ENCODE results near the gene GMPR. TPM values are rescaled to one million over a fixed set of nuclear protein-coding genes. Genes with fewer than 3 reads are reported as not detected.

GMPR gene
- total and polyA plus RNA-seq, 10 of the 15 experiments (the other 5 are each of a cell fraction or from before 2014, with no cell fraction given), result 0.15 to 1.8 (median 0.49) TPM; not detected in 1

- TF ChIP-seq NRF1 (conservative IDR thresholded peaks at IDR 0.05; ENCODE audit: low read depth, low read length) (no peak), EED (IDR thresholded peaks at IDR 0.05; ENCODE audit: low read depth) (0 out of 2 replicates have a peak, but pooled peaks have one; percentile 50)
Observed at GRCh38 chr6:16236631-16237199, 1.7 kb upstream of the GMPR start (continued).

GRCh38 chr6:16237242-16237641 is 1.1 kb upstream of the GMPR start:
- Histone ChIP-seq H4K20me1 (ENCODE audit: control insufficient read depth, insufficient read depth) (no peaks in the 10 kb centered on the region; the same call in 1 of the 2 replicates), H3K36me3 (ENCODE audit: control insufficient read depth in 2 of 2, insufficient read depth in 2 of 2, low read length in 1 of 2) (no peaks in the 10 kb centered on the region), H2AFZ (ENCODE audit: control insufficient read depth, low read depth, low read length) (no peak overlapping the region), H3K4me1 (ENCODE audit: control insufficient read depth, insufficient read depth, low read length) (peaks cover 24% of the 10 kb centered on the region), H3K27ac (ENCODE audit: control insufficient read depth, insufficient read depth) (no peak overlapping the region), H3K4me3 (no peak overlapping the region), H3K4me2 (ENCODE audit: control insufficient read depth, insufficient read depth) (peak overlapping the region; percentile 69), H3K9ac (ENCODE audit: control insufficient read depth, insufficient read depth, low read length) (no peak overlapping the region), H3K79me2 (ENCODE audit: control insufficient read depth, insufficient read depth, low read length) (no peaks in the 10 kb centered on the region), H3K9me3 (replicated peaks; ENCODE audit: control insufficient read depth, insufficient read depth, low read length) (no peaks in the 10 kb centered on the region; the same call in 2 of the 3 replicates), H3K27me3 (replicated peaks in 1 of 2; ENCODE audit: control insufficient read depth in 2 of 2, insufficient read depth in 2 of 2, low read length in 1 of 2) (peaks cover 1 to 5% of the 10 kb centered on the region in 2 experiments; a peak in 3 of 4 replicates)
- TF ChIP-seq CHD2 (IDR thresholded peaks at IDR 0.05; ENCODE audit: borderline replicate concordance, low read depth, low read length) (no peak), NFIC (IDR thresholded peaks at IDR 0.05; ENCODE audit: low read depth, low read length) (no peak), MXI1 (IDR thresholded peaks at IDR 0.05; ENCODE audit: low read depth, low read length) (no peak), CBX5 (IDR thresholded peaks at IDR 0.05; ENCODE audit: low read depth) (no peak), ZNF217 (IDR thresholded peaks at IDR 0.05) (no peak), PAX8 (IDR thresholded peaks at IDR 0.05) (no peak), HCFC1 (IDR thresholded peaks at IDR 0.05; ENCODE audit: low read length) (no peak), MEF2A (IDR thresholded peaks at IDR 0.05; ENCODE audit: insufficient read depth, low read depth, low read length) (no peak), CEBPB (IDR thresholded peaks at IDR 0.05; ENCODE audit: borderline replicate concordance in 1 of 2, low read depth in 2 of 2, low read length in 2 of 2) (no peak), KAT2A (conservative IDR thresholded peaks at IDR 0.05; ENCODE audit: control insufficient read depth, low read depth, low read length) (no peak), EED (IDR thresholded peaks at IDR 0.05; ENCODE audit: low read depth) (no peak)
- DNase-seq (ENCODE audit: low read depth, low spot score) (no peak), ATAC-seq (no peak; the same call in 2 of the 3 replicates), FAIRE-seq (peak; percentile 18)
- ChIA-PET SMC1A (ENCODE audit: uncharacterized antibody, unreplicated experiment) (interaction anchor here (0.9 to 1.3 kb wide), 2 partner anchors 18 to 49 kb away, joined by 3 to 4 read pairs; no protein-coding TSS in a partner anchor), CTCF (interaction anchor here (0.6 to 1.8 kb wide), 2 partner anchors 39 to 352 kb away, joined by 3 to 7 read pairs; no protein-coding TSS in a partner anchor), POLR2A (interaction anchor here (0.7 kb wide), 1 partner anchor 574 kb away, joined by 3 read pairs; no protein-coding TSS in a partner anchor), RAD21 (ENCODE audit: unreplicated experiment) (interaction anchor here (0.6 to 1.4 kb wide), 5 partner anchors 19 to 197 kb away, joined by 3 to 4 read pairs (median 3); no protein-coding TSS in a partner anchor)
- intact Hi-C loops (cut with micrococcal nuclease; ENCODE audit: unreplicated experiment), result no loop called here
- no TSS peak for BruUV-seq (replicated peaks)
- WGBS (ENCODE audit: insufficient coverage, insufficient replicate concordance, low lambda C conversion rate, missing lambda C conversion rate), result 82% methylated on average over 7 of the region's 7 CpGs
- in situ Hi-C loops (cut with MboI), result no loop called here
